NCI-H748 (cell line): ENCODE results near the gene ADAM19.
A peak's percentile ranks its signal among the peaks of the same experiment; 100 is the strongest.

Experiments used
- DNase-seq: peaks from one replicate; lab custom pipeline; 2025; ENCODE audit not compliant: unreplicated experiment; lab: John Stamatoyannopoulos, UW

Gene ADAM19, protein sequence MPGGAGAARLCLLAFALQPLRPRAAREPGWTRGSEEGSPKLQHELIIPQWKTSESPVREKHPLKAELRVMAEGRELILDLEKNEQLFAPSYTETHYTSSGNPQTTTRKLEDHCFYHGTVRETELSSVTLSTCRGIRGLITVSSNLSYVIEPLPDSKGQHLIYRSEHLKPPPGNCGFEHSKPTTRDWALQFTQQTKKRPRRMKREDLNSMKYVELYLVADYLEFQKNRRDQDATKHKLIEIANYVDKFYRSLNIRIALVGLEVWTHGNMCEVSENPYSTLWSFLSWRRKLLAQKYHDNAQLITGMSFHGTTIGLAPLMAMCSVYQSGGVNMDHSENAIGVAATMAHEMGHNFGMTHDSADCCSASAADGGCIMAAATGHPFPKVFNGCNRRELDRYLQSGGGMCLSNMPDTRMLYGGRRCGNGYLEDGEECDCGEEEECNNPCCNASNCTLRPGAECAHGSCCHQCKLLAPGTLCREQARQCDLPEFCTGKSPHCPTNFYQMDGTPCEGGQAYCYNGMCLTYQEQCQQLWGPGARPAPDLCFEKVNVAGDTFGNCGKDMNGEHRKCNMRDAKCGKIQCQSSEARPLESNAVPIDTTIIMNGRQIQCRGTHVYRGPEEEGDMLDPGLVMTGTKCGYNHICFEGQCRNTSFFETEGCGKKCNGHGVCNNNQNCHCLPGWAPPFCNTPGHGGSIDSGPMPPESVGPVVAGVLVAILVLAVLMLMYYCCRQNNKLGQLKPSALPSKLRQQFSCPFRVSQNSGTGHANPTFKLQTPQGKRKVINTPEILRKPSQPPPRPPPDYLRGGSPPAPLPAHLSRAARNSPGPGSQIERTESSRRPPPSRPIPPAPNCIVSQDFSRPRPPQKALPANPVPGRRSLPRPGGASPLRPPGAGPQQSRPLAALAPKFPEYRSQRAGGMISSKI

DNA sequence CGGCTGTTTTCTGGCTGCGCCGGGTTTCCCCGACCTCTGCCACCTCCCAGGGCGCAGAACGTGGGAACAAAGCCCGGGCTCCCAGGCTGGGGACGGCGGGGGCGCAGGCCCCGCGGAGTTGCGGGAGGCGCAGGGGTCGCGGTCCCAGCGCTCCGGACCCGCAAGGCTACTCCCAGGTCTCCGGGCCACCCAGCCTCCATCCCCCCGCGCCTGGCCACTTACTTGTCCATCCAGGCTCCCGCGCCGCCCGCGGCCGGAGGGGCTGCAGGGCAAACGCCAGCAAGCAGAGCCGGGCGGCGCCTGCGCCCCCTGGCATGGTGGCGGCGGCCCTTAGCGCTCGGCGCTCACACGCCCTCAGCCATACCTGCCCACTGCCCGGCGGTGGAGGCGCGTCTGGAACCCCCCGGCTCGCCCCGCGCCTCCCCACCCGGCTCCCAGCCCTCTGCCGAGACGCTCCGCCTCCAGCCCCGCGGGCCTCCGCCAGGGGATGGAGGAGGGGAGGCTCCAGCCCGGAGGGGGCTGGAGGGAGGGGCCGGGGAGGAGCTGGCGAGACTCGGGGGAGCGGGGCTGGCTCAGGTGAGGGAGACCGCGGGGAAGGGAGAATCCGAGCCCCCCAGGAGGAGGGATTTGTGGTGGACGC lies at the start of gene ADAM19:
Gene ADAM19 (minus strand): TSS at position 395 of the 640 bp plus-strand sequence. CDS start 79 bp downstream, at position 316.
- DNase-seq: peak; percentile 76

GRCh38 chr5:157624144-157624543 lies 48.6 kb upstream of the ADAM19 start:
- DNase-seq: no peak

GRCh38 chr5:157620776-157621175 lies 45.2 kb upstream of the ADAM19 start:
- no peak for DNase-seq

- DNase-seq: no peak
Observed at GRCh38 chr5:157618191-157618765, 42.7 kb upstream of the ADAM19 start.

DNA sequence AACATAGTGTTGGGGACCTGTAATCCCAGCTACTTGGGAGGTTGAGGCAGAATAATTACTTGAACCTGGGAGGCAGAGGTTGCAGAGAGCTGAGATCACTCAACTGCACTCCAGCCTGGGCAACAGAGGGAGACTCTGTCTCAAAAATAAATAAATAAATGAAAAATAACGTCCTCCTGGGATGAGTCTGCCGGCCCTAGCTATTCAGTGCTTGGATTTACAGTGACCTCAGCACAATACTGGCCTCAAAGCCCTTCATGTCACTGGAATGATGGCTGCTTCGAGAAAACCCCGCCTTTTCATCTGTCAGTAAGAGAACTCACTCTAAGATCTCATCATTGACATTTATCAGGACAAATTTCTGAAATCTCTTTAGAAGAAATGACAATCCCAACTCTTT lies 41.2 kb upstream of the ADAM19 start:
- no peak for DNase-seq

DNA sequence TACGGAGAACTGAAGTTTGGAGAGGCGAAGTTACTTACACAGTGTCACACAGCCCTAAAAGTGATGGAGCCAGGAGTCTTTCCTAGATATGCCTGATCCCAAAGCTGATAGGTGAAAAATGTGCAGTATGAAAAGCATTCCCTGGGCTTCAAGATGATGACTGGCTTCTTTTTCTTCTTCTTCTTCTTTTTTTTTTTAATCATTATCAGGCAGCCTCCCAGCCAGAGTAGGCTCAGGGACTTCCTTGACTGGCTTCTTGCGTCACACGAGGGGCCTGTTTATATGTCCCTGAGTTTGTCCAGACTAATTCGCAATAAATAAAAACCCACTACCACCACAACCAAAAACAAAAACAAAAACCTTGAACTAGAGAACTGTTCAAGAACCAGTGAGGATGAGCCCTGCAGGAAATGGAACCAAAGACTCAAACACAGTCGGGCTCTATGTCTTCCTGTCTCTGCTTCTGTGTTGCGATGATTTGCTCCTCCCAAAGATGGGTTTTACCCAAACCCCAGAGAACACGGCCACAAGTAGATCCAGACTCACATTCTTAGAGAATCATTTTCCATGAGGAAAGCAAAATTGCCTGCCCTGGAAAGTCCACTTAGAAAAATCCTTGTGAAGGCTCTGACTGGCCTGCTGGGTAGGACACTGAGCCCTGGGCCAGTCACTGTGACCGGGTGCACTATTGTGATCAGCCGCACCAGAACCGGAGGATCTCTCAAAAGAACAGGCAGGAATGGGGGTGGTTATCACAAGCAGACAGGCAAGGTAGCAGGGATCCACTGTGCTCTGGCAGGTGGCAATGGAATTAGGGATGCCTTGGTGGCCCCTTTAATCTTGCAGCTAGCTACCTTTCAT lies 38.0 kb upstream of the ADAM19 start:
- no peak for DNase-seq

GRCh38 chr5:157612581-157612980 lies 37.0 kb upstream of the ADAM19 start:
- no peak for DNase-seq

DNA sequence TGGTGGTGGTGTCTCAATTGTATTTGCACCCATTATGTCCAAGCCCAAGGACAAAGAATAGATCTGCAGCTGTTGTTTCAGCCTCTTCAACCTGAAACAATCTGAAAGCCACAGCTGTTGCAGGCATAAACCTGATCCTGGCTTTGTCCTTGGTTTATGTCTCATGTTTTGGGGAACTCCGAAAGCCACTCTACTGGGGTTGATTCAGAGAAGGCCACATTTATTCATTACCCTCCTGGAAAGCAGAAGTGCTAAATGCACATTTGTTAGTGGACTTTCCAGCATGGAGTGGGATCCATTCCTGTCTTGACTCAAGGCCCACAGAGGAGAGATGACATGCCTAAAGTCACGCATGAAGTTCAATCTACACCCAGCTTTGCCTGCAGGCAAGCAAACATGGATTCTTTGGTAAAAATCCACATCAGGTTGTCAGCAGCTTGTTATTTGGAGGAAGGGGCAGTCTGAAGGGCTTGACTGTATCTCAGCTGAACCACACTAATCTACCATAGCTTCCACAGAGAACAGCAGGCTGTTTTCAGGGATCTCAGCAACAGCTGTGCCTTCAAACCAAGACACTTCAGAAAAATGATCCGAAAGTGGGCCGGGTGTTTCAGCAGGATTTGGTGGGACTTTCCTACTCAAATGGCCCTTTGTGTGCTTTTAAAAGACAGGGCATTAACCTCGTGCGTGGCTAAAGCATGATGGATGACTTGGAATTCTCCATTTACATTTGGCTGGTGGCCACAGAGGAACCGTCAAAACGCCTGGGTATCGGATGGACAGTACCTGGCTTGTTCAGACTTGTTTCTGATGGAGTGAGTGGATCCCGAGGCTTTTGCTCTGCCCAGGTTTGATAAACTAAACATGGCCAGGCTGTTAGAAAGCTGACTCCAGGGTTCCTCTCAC lies 36.2 kb upstream of the ADAM19 start:
- DNase-seq: peak; percentile 44

- DNase-seq: no peak
Observed at GRCh38 chr5:157610990-157611389, 35.4 kb upstream of the ADAM19 start.

- no peak for DNase-seq
Observed at GRCh38 chr5:157608972-157609565, 33.5 kb upstream of the ADAM19 start.

GRCh38 chr5:157607371-157608161 lies 32.0 kb upstream of the ADAM19 start:
- no peak for DNase-seq

DNA sequence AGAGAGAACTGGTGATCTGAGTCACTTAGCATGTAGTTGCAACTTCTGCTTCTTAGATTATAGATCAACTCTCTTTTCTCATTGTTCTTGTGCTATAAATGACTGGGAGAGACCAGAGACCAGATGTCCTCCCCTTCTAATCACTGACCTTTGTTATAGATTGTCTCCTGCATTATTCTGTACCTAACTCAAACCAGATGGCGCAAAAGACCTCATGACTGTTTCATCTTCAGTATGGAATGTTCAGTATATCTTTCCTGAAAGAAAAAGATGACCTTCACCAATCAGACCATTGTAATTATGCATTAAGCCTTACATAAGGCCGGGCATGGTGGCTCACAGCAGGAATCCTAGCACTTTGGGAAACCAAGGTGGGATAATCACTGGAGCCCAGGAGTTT lies 30.5 kb upstream of the ADAM19 start:
- no peak for DNase-seq

- no peak for DNase-seq
Observed at GRCh38 chr5:157603333-157604190, 28.0 kb upstream of the ADAM19 start.

DNA sequence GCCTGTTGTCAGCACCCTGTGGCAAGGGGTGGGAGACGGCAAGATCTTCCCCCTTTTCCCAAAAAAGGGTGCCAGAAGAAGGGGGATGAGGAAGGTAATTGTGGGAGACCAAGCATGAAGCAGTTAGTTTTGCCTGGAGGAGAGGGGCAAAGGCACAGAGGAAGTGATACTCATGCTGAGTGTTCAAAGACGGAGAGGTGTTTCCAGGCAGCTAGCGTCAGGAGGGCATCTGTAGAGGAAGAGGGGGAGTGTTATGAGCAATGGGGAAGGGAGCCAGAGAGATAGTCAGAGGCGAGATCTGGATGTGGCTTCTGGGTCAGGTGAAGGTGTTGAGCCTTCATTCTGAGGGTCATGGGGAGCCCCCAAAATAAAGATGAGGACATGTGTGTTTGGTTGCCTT lies 26.9 kb upstream of the ADAM19 start:
- DNase-seq: no peak

DNA sequence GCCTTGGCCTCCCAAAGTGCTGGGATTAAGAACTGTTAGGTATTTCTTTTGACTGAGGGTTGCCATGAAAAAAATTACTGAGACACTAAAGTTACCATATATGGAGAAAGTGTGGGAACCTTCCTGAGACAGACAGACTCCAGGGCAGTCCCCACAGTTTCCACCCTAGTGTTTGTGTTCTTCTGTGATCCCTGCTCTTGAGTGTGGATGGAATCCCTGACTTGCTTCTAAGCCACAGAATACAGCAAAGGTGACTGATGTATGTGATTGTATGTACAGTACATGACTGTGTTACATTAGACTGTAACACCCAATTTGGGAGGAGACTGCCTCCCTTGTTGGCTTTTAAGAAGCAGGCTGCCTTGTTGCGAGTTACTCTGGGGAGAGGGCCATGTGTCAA lies 24.7 kb upstream of the ADAM19 start:
- DNase-seq: no peak

DNA sequence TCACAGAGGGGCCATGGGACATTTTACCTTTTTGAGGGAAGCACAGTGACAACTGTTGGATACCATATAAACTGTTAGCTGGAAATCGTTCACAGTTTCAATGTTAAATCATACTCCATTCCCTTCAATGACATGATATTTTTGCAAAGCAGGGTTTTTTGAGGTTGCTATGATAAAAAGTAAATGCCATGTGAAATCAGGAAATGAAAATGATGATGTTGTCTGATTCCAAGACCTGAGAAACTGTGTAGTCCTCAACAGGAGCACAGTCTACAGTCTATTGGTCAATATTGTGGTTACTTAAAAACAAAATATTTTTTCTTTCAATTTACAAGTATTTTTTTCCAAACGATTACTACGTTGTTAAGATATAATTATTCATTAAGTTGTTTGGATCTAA lies 24.0 kb upstream of the ADAM19 start:
- no peak for DNase-seq

DNA sequence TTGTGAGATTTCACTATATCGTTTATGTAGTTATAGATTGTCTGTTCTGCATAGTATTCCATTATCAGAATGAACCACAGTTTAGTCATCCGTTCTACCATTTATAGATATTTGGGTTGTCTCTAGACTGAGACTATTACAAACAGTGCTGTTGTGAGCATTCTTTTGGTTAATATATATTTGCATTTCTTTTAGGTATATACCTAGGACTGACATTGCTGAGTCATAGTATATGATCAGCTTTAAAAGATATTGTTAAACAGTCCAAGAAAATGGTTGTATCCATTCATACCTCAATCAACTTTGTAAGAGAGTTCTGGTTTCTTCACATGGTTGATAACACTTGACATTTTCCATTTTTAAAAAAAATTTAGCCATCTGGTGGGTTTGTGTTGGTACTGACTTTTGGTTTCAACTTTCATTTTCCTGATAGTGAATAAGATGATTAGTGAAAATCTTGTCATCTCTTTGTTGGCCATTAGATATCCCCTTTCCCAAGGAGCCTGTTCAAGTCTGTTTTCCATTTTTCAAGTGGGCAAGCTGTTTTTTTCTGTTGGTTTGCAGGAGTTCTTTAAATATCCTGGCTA lies 22.9 kb upstream of the ADAM19 start:
- no peak for DNase-seq
